ENCODE measurements around the gene CEP19. TPM values are rescaled to one million over a fixed set of nuclear protein-coding genes. Genes with fewer than 3 reads are reported as not detected.

Gene CEP19
- total and polyA plus RNA-seq, 2 of the 8 experiments (the other 6 are each of a cell fraction or from before 2014, with no cell fraction given): 0.95 to 1.6 TPM

DNA sequence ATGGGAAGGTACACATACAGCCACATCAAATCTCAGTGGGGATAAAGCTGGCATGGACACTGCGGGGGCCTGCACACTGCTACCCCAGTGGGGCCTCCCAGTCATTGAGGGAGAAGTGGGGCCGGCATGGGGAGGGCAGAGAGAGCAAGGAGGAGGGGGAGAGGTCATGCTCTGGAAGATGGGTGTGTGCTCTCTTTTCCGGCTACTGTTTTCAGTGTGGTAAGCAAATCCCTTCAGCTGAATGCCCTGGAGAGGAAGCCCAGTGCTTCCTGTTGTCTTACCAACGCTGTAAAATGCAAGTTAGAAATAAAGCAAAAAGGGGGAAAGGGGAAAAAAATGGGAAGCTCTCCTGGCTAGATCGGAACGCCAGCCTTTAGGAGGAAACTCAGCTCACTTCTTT, 41.7 kb downstream of the CEP19 start:
- Histone ChIP-seq H3K4ac (replicated peaks; ENCODE audit: insufficient read length, low read depth, low read length) (no peak overlapping the region), H2BK5ac (ENCODE audit: low read depth, low read length) (no peak overlapping the region), H4K5ac (ENCODE audit: insufficient read length, low read depth, low read length) (no peak overlapping the region), H3K18ac (ENCODE audit: extremely low read depth, low read length) (no peak overlapping the region), H2BK20ac (ENCODE audit: low read length) (no peak overlapping the region), H3K56ac (replicated peaks; ENCODE audit: insufficient read length, low read depth, low read length) (no peak overlapping the region), H3K36me3 (ENCODE audit: control insufficient read depth in 2 of 4, insufficient read depth in 4 of 4, low read length in 3 of 4) (no peaks in the 10 kb centered on the region), H3K14ac (ENCODE audit: insufficient read length) (no peak overlapping the region), H3K23me2 (ENCODE audit: low read depth, low read length) (no peaks in the 10 kb centered on the region), H4K8ac (ENCODE audit: extremely low read depth, insufficient read depth, low read length) (no peak overlapping the region), H3K9ac (replicated peaks in 1 of 4; ENCODE audit: extremely low read depth in 1 of 4, low read depth in 3 of 4, low read length in 3 of 4) (no peak overlapping the region), H3K4me3 (ENCODE audit: extremely low read depth in 1 of 4, insufficient read depth in 2 of 4, low read depth in 3 of 4, low read length in 4 of 4) (no peak overlapping the region), H3K27ac (ENCODE audit: low read depth, low read length) (no peak overlapping the region), H3K23ac (ENCODE audit: insufficient read length) (no peak overlapping the region), H2BK12ac (ENCODE audit: low read depth, low read length) (no peak overlapping the region), H3K4me2 (ENCODE audit: insufficient read depth in 1 of 2, low read depth in 2 of 2, low read length in 2 of 2) (no peak overlapping the region), H2BK15ac (ENCODE audit: low read length) (no peak overlapping the region), H4K20me1 (replicated peaks in 1 of 2; ENCODE audit: control insufficient read depth in 1 of 2, insufficient read depth in 2 of 2, low read length in 2 of 2) (no peaks in the 10 kb centered on the region), H3K4me1 (replicated peaks in 1 of 4; ENCODE audit: control insufficient read depth in 3 of 4, insufficient read depth in 4 of 4, low read length in 3 of 4) (peaks cover 0 to 6% (median 0%) of the 10 kb centered on the region in 4 experiments; a peak in 1 of 7 replicates), H2AK5ac (ENCODE audit: low read depth, low read length) (no peak overlapping the region), H3K9me3 (ENCODE audit: insufficient read depth in 2 of 2, low read depth in 1 of 2, low read length in 1 of 2) (no peaks in the 10 kb centered on the region), H3K79me1 (ENCODE audit: low read depth, low read length) (no peaks in the 10 kb centered on the region), H4K91ac (replicated peaks; ENCODE audit: insufficient read length, low read length) (no peak overlapping the region), H3K27me3 (replicated peaks in 1 of 4; ENCODE audit: control insufficient read depth in 3 of 4, extremely low read depth in 1 of 4, insufficient read depth in 3 of 4, low read length in 3 of 4) (no peaks in the 10 kb centered on the region), H2BK120ac (replicated peaks; ENCODE audit: low read depth, low read length) (no peak overlapping the region), H2AFZ (ENCODE audit: low read length) (no peak overlapping the region; the same call in 1 of the 2 replicates), H3K79me2 (ENCODE audit: control insufficient read depth in 1 of 2, insufficient read depth in 2 of 2, low read length in 2 of 2) (no peaks in the 10 kb centered on the region)
- CTCF ChIA-PET (ENCODE audit: partially characterized antibody): interaction anchor here (1.3 to 3.4 kb wide), 2 partner anchors 10 to 15 kb away, joined by 4 to 19 read pairs; no protein-coding TSS in a partner anchor
- POLR2A ChIA-PET (ENCODE audit: partially characterized antibody): interaction anchor here (0.6 kb wide), 1 partner anchor 55 kb away, joined by 4 read pairs; no protein-coding TSS in a partner anchor
- FAIRE-seq (no peak), DNase-seq (ENCODE audit: low read depth in 1 of 2, low spot score in 2 of 2) (no peak)
- 85% methylated on average over 5 of the region's 6 CpGs; no CpG with 5 or more reads in 1 of the 2 experiments for WGBS, 2 experiments (ENCODE audit: extremely low coverage in 1 of 2, insufficient coverage in 1 of 2, insufficient read length in 1 of 2, insufficient replicate concordance in 2 of 2, low coverage in 1 of 2, low lambda C conversion rate in 2 of 2, missing lambda C conversion rate in 1 of 2)
- TF ChIP-seq SIRT6 (IDR thresholded peaks at IDR 0.05; ENCODE audit: low read length) (no peak), JUND (IDR thresholded peaks at IDR 0.05; ENCODE audit: low read length) (no peak), SAP30 (IDR thresholded peaks at IDR 0.05; ENCODE audit: insufficient read depth, insufficient replicate concordance, low read length) (no peak), PHF8 (conservative IDR thresholded peaks at IDR 0.05; ENCODE audit: low read depth, low read length) (no peak), CEBPB (IDR thresholded peaks at IDR 0.05; ENCODE audit: low read depth, low read length) (no peak), TAF7 (optimal IDR thresholded peaks at IDR 0.05; ENCODE audit: borderline replicate concordance, low read depth, low read length) (no peak), CHD2 (IDR thresholded peaks at IDR 0.05; ENCODE audit: low read length) (no peak), RFX5 (IDR thresholded peaks at IDR 0.05; ENCODE audit: borderline replicate concordance, low read depth, low read length) (no peak), NANOG (IDR thresholded peaks at IDR 0.05; ENCODE audit: insufficient read depth, low read depth, low read length, poor library complexity, severe bottlenecking) (no peak)
- TF ChIP-seq, protein P1, sequence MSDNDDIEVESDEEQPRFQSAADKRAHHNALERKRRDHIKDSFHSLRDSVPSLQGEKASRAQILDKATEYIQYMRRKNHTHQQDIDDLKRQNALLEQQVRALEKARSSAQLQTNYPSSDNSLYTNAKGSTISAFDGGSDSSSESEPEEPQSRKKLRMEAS (IDR thresholded peaks at IDR 0.05): no peak
